ENCODE results near the gene RLN1.
"Not testable (repeated sequence)": the region's sequence is repeated elsewhere in the genome, so short reads cannot be mapped to it uniquely, and the experiment has no call there.

RLN1 gene

DNA sequence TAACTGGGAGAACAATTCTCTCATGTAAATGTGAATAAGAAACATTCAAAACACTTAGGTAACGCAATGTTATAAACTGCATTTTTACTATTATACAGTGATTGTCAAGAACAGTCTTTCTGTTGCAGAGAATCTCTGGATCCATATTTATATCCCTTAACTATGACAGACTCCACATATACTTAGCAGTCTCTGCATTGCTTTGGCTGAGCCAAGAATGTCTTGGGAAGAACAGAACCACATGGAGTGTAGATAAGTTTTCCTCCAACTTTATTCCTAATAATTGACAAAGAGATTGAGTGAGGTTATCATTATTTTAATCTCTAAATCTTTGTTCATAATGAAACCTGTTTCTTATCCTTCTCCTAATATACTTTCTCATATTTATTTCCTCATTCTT is 15.6 kb upstream of the RLN1 start:
- TF ChIP-seq, protein P1, sequence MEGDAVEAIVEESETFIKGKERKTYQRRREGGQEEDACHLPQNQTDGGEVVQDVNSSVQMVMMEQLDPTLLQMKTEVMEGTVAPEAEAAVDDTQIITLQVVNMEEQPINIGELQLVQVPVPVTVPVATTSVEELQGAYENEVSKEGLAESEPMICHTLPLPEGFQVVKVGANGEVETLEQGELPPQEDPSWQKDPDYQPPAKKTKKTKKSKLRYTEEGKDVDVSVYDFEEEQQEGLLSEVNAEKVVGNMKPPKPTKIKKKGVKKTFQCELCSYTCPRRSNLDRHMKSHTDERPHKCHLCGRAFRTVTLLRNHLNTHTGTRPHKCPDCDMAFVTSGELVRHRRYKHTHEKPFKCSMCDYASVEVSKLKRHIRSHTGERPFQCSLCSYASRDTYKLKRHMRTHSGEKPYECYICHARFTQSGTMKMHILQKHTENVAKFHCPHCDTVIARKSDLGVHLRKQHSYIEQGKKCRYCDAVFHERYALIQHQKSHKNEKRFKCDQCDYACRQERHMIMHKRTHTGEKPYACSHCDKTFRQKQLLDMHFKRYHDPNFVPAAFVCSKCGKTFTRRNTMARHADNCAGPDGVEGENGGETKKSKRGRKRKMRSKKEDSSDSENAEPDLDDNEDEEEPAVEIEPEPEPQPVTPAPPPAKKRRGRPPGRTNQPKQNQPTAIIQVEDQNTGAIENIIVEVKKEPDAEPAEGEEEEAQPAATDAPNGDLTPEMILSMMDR (IDR thresholded peaks at IDR 0.05; ENCODE audit: extremely low read depth, insufficient read depth, missing control alignments) = no peak
- DNase-seq (ENCODE audit: low spot score) = no peak
- in situ Hi-C loops (cut with MboI; ENCODE audit: low pct_unique_long_range_greater_than_20kb, low sequenced_read_pairs, unreplicated experiment) = no loop called here

DNA sequence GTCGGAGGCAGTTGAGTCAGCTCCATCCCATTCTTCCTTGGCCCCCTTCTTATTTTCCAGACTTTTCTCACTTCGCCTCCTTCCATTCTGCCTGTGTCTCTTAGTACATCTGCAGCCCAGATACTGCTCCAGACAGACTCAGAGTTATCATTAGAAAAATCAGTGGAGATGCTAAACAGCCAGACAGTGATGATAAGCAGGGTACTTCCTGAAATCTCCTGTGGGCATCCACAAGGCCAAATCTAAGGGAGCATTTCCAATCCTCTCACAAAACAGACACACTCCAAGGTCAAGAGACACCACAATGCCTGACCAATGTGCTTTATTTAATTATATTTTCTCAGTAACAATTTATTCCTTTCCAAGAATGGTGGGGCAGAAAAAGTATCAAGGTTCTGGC is 14.5 kb upstream of the RLN1 start:
- DNase-seq (ENCODE audit: low spot score) = no peak

DNA sequence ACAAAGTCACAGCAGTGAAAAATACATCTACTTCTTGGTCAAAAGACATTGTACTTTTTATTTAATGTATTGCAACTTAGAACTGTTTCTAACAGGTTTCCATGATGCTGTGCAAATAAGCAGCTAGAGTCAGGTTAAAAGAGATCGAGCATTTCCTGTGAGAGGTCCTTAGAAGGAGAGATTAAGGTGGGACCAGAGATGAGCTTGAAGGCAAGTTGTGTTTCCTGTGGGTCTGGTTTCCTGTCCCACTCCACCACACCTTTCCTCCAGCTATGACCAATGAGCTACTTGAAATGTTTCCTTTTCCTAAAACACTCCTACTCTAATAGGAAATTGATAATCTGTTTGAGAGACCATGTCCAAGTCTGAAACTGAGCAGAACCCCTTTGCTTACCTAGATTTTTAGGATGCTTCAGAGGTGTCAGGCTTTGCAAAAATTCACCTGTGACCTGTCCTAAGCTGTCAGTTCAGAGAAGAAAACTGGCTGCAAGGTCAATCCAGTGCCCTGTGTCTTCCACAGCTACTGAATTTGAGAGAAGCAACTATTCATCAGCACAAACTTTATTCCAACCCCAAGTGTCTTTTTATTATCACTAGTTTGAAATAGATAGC is 13.1 kb upstream of the RLN1 start:
- in situ Hi-C loops (cut with MboI; ENCODE audit: low pct_unique_long_range_greater_than_20kb, low sequenced_read_pairs, unreplicated experiment) = no loop called here
- no peak for DNase-seq (ENCODE audit: low spot score)
- TF ChIP-seq, protein P1 (IDR thresholded peaks at IDR 0.05; ENCODE audit: extremely low read depth, insufficient read depth, missing control alignments) = no peak

More for the DNA sequence above, 14.5 kb upstream of the RLN1 start:
- TF ChIP-seq, protein P1 (IDR thresholded peaks at IDR 0.05; ENCODE audit: extremely low read depth, insufficient read depth, missing control alignments) = no peak
- in situ Hi-C loops (cut with MboI; ENCODE audit: low pct_unique_long_range_greater_than_20kb, low sequenced_read_pairs, unreplicated experiment) = no loop called here

DNA sequence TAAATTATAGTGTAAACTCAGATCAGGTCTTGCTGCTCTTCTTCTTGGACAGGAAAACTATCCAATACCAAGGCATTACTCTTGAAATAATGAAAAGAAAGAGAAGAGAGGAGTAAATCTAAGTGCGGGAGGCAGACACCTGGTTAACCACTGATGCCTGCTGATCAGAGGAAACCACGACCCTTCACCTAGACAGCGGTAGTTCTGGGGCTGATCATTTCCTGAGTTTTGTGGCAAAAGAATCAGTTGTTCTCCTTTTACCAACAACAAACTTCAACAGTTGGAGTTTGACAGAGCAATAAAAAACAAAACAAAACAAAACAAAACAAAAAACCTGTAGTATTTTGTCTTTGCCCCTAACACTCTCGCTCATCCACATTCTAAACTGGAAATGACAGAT is 3.0 kb downstream of the RLN1 start:
- DNase-seq (ENCODE audit: low spot score) = no peak
- in situ Hi-C loops (cut with MboI; ENCODE audit: low pct_unique_long_range_greater_than_20kb, low sequenced_read_pairs, unreplicated experiment) = no loop called here
- TF ChIP-seq, protein P1 (IDR thresholded peaks at IDR 0.05; ENCODE audit: extremely low read depth, insufficient read depth, missing control alignments) = no peak

DNA sequence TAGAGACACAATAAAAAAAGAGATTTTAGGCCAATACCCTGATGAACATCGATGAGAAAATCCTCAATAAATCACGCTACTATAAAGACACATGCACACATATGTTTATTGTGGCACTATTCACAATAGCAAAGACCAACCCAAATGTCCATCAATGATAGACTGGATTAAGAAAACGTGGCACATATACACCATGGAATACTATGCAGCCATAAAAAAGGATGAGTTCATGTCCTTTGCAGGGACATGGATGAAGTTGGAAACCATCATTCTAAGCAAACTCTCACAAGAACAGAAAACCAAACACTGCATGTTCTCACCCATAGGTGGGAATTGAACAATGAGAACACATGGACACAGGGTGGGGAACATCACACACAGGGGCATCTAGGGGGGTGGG is 8.4 kb downstream of the RLN1 start:
- in situ Hi-C loops (cut with MboI; ENCODE audit: low pct_unique_long_range_greater_than_20kb, low sequenced_read_pairs, unreplicated experiment); DNase-seq (ENCODE audit: low spot score): not testable (repeated sequence)

DNA sequence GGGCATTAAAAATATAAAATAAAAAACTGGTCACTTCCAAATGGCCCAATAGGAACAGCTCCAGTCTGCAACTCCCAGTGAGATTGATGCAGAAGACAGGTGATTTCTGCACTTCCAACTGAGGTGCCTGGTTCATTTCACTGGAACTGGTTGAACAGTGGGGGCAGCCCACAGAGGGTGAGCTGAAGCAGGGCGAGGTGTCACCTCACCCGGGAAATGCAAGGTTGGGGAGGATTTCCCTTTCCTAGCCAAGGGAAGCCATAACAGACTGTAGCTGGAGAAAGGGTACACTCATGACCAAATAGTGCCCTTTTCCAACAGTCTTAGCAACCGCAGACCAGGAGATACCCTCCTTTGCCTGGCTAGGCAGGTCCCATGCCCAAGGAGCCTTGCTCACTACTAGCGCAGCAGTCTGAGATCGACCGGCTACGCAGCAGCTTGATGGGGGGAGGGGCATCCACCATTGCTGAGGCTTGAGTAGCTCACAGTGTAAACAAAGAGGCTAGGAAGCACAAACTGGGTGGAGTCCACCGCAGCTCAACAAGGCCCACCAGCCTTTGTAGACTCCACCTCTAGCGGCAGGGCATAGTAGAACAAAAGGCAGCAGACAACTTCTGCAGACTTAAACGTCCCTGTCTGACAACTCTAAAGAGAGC is 12.7 kb downstream of the RLN1 start:
- DNase-seq (ENCODE audit: low spot score) = no peak
- TF ChIP-seq, protein P1 (IDR thresholded peaks at IDR 0.05; ENCODE audit: extremely low read depth, insufficient read depth, missing control alignments) = no peak
- in situ Hi-C loops (cut with MboI; ENCODE audit: low pct_unique_long_range_greater_than_20kb, low sequenced_read_pairs, unreplicated experiment) = no loop called here

DNA sequence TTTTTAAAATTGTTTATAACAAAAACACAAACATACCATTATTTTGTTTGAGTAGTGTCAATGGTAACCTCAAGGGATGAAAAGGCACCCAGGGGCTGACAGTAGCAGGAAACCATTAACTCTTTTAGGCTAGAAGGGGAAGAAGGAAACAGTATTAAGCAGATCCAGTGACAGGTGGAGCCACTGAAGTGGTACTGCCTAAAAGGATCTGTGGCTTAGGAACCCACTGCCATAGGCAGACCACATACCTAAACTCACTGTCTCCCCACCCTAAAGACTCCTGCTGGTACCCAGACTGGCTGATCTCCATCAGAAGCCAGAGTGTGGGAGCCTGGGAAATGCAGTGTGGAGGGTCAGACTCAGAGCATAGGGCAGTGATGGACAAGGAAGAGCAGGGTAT is 13.5 kb downstream of the RLN1 start:
- no peak for DNase-seq (ENCODE audit: low spot score)
- in situ Hi-C loops (cut with MboI; ENCODE audit: low pct_unique_long_range_greater_than_20kb, low sequenced_read_pairs, unreplicated experiment) = no loop called here

DNA sequence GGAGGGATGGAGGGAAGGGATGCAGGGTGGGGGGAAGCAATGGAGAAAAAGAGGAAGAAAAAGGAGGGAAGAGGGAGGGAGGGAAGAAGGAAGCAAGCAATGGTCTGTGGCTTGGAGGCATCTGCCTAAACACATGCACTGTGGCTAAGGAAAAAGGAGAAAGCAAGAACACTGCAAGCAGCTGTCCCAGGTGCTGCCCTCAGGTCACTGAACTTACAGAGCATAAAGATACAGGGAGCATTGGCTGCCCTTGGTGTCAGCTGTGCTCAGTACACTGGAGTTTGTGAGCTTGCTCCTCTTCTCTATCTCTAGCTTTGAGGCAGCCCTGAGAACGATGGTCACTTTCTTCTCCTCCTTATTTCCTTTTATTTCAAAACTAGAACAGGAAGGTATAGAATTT is 18.1 kb downstream of the RLN1 start:
- DNase-seq (ENCODE audit: low spot score); in situ Hi-C loops (cut with MboI; ENCODE audit: low pct_unique_long_range_greater_than_20kb, low sequenced_read_pairs, unreplicated experiment): not testable (repeated sequence)

More for the DNA sequence above, 13.5 kb downstream of the RLN1 start:
- TF ChIP-seq, protein P1 (IDR thresholded peaks at IDR 0.05; ENCODE audit: extremely low read depth, insufficient read depth, missing control alignments) = no peak
